Stimulated activated CD4-positive, alpha-beta T cell treated with anti-CD3 and anti-CD28 coated beads, Interleukin-15, amount 100 ng/mL, for 24 hours (primary cell): ENCODE results near the gene NEDD8.

ENCODE experiments used
- DNase-seq: peaks from one replicate; pipeline ENCODE4 v3.0.0-alpha.2; 2020

NEDD8 gene

GRCh38 chr14:24262821-24263733, 30.9 kb upstream of the NEDD8 start, which contains the start of gene TGM1:
TGM1 (minus strand) TSS chr14:24263177; CDS start chr14:24262352, 825 bp downstream.
- DNase-seq, result no peak

GRCh38 chr14:24261969-24262327, 29.8 kb upstream of the NEDD8 start:
- DNase-seq, result no peak

DNA sequence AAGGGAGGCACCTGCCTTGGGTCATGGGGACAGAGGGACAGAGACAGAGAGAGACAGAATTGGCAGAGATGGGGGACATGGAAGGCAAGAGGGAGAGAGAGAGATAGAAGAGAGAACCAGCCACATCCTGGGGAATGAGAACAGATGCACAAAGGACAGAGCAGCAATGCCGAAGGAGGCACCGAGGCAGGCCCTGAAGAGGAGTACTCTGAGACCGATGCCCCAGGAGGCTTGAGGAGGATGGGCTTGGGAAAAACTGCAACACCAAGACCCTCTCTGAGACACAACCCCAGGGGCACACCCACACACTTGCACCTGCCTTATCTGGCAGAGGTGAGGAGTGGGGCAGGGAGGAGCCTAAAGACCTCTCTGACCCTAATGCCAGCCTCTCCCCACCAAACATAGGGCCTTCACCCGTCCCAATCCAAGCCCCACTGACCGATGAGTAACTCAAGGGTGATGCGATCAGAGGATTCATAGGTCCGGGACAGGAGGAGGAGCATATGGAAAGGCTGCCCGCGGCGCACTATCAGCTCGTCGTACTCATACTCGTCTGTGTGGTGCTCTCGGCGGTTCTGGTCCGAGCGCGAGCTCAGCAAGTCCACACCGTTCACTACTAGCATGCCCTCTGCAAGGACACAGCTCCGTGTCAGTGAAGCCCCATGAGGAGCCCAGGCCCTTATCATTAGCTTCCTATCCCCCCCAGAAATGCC, 29.2 kb upstream of the NEDD8 start:
- no peak for DNase-seq

DNA sequence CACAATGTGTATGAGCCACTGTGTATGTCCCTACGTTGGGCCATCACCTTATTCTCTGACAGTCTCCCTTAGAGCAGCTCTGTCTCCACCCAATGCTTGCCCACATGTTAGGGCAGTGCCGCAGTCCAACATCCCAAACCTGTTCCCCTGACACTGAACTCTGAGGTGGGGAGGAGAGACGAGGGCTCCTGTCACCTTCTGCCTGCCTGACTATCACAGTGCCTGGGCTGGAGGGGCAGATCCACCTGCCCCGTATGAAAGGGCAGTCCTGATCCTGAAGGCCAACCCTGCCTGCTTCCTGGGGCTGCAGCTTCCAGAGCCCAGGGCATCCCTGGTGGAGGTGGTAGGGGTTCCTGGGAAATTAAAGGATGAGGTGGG, 28.6 kb upstream of the NEDD8 start:
- DNase-seq, result no peak

- no peak for DNase-seq
Measured at GRCh38 chr14:24260026-24260779, 28.0 kb upstream of the NEDD8 start.

- DNase-seq, result no peak
Measured at GRCh38 chr14:24259282-24260025, 27.3 kb upstream of the NEDD8 start.

DNA sequence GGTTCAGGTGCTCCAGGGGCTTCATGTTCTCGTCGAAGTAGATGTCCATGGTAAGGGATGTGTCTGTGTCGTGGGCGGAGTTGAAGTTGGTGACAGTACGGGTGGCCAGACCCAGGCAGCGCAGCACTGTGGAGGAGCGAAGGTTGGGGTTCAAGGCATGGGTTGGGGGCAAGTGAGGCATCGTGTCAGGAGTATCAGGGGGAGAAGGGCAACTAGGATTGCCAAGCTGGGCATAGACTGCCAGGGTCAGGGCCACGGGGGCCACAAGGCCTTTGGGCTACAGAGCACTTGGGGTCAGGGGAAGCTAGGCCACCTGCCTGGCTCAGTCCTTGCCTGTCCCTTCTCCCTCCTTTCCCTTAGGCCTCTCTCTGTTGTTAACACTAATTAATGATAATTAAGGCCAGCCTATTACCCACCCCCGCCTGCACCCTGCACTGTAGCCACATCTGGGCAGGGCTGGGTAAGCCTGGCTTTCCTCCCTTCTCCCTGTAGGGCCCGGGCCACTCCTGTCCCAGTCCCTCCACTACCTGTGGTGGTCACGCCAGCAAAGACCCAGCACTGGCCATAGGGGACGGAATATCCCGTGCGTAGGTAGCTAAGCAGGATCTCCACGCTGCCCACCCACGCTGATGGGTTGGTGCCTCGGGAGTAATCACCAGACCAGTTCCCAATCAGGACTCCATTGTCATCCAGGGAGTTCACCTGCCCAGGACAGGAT, 26.5 kb upstream of the NEDD8 start:
- DNase-seq, result no peak

GRCh38 chr14:24258119-24258518, 26.0 kb upstream of the NEDD8 start:
- DNase-seq, result no peak

DNA sequence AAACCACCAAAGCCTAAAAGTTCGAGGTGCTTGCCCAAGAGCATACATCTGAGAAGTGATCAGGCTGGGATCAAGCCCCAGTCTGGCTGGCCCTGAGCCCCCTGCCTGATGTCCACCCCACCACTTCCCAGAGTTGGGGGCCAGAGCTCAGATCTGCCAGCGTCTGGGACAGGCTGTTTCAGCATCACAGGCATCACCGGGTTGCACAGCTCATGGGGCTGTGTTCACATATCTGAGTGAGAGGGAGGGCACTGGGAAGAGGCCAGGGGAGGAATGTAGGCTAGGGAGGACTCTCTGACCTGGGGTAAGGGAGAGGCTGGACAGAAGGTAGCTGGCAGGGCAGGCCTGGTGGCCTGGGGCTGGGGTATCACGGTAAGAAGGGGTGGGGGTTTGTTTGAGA, 24.8 kb upstream of the NEDD8 start:
- DNase-seq, result no peak

GRCh38 chr14:24255931-24256711, 24.0 kb upstream of the NEDD8 start:
- DNase-seq, result no peak

- no peak for DNase-seq
Measured at GRCh38 chr14:24255438-24255837, 23.3 kb upstream of the NEDD8 start.

GRCh38 chr14:24254630-24255392, 22.6 kb upstream of the NEDD8 start:
- no peak for DNase-seq

- DNase-seq, result no peak
Measured at GRCh38 chr14:24253936-24254335, 21.8 kb upstream of the NEDD8 start.

DNA sequence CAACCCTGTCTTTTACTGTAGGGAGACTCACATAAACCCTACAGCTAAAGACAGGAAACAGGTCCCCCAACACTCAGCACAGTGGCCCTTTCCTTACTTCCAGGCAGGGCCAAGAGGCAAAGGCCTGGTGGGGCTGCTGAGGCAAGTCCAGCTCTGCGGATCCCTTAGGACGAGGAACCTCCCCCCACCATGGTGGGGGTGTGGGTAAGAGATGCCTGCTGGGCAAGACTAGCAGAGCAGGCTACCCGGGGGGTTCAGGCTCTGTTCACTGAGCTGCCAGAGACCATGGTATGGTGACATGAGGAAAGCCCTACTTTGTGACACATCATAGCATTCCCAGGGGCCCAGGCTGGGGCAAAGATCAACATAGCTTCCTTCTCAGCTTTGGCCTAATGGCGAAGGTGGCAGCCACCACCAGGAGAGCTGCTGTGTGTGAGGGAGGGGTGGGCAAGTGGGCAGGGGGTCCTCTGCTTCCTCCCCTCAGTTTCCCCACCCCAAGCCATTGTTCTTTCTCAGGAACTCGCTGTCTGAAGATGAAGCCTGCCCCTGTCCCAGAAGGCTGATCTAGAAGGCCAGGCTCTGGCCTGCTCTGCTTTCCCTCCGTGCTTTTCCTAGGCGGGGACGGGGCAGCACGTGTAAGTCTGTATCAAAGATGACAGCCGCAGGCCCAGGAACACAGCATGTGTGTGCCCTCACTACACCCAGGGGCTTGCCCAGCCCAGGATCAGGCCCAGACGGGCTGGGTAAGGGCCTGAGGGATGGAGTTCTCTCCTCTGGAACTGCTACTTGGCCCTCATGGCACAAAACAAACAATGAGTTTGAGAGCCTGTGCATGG, 20.3 kb upstream of the NEDD8 start:
- DNase-seq, result no peak

DNA sequence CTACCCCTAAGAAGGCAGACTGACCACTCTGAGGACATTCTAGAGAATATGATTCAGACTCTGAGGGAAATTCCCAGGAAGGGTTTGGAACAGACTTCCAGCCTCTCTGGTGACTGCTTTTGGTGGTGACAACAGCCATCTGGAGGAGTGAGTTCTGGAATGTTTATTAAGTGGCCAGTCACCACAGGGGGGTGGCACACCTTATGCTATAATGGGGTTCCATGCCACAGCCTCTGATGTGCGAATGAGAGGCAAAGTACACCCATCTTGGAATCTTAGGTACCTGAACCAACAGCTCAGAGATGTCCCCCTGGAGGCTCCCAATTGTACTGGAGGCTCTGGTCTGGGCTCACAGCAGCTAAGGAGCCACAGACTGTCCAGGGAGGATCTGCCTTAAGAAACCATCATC, 19.7 kb upstream of the NEDD8 start:
- no peak for DNase-seq

DNA sequence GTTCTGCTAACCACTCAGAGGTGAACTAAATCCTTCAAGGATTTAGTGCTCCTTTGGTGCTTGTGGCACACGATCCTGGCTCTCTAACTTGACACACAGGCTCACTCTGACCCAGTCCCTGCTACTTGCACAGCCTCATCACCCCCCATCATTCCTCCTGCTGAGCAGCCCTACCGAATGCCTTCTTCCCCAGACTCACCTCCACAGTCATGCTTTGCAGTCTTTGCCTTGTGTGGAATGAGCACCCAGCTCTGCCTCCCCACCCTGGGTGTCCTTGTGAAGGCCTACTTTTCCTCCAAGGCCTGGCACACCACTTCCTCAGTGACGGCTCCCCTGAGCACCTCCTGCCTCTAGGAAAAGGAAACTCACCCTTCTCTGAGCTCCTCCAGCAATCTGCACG, 18.2 kb upstream of the NEDD8 start:
- no peak for DNase-seq

- no peak for DNase-seq
Measured at GRCh38 chr14:24249230-24250021, 17.3 kb upstream of the NEDD8 start.

DNA sequence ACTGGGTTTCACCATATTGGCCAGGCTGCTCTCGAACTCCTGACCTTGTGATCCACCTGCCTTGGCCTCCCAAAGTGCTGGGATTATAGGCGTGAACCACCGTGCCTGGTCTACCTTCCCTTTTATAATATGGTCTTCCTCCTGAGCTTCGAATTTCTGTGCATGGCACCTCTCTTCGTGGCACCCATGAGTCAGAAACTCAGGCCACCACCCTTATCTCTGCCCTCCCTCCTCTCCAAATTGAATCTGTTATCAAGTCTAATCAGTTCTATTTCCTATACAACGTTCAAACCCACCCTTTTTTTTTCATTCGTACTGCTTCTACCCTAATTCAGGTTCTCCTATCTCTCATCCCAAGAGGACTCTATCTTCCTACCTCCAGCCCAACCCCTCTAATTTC, 15.3 kb upstream of the NEDD8 start:
- DNase-seq, result peak; percentile 24

- peak; percentile 37 for DNase-seq
Measured at GRCh38 chr14:24246765-24247212, 14.6 kb upstream of the NEDD8 start.
